Calu3 (cell line): Measurements from ENCODE around the gene SCUBE2. TPM values are rescaled to one million over a fixed set of nuclear protein-coding genes. Genes with fewer than 3 reads are reported as not detected.

Experiments
- BruUV-seq: library from RNA; stranded (reverse); fragments of 400-500 nt; replicated peaks from 2 replicates; lab custom pipeline; 2021; lab: Mats Ljungman, UMichigan
- CTCF ChIA-PET: fragments of 300-600 bp; sonication (Branson Sonifier 250); formaldehyde crosslinking; loops from one replicate; lab custom pipeline; 2022; ENCODE audit warnings: antibody characterized with exemption; lab: Charles Lee
- DNase-seq: peaks from one replicate; pipeline ENCODE4 v3.0.0; 2022
- H3K27ac Mint-ChIP-seq: one replicate; pipeline ENCODE4 v1.8.0; 2022; ENCODE audit warnings: mixed read lengths; ENCODE audit not compliant: unreplicated experiment
- H3K27me3 Mint-ChIP-seq: one replicate; pipeline ENCODE4 v1.8.0; 2022; ENCODE audit warnings: mixed read lengths; ENCODE audit not compliant: unreplicated experiment
- H3K36me3 Mint-ChIP-seq: one replicate; pipeline ENCODE4 v1.8.0; 2022; ENCODE audit warnings: mild to moderate bottlenecking, moderate library complexity, mixed read lengths; ENCODE audit not compliant: insufficient read depth, unreplicated experiment
- H3K4me1 Mint-ChIP-seq: one replicate; pipeline ENCODE4 v1.8.0; 2022; ENCODE audit warnings: mild to moderate bottlenecking, low read depth, mixed read lengths; ENCODE audit not compliant: unreplicated experiment
- H3K4me3 Mint-ChIP-seq: one replicate; pipeline ENCODE4 v1.8.0; 2022; ENCODE audit warnings: mild to moderate bottlenecking, low read depth, moderate library complexity, mixed read lengths; ENCODE audit not compliant: unreplicated experiment
- H3K9me3 Mint-ChIP-seq: one replicate; pipeline ENCODE4 v1.8.0; 2022; ENCODE audit warnings: low read depth, mixed read lengths; ENCODE audit not compliant: unreplicated experiment
- intact Hi-C: fragments of 100-400 bp; cut with micrococcal nuclease; formaldehyde crosslinking; loops from one replicate; pipeline ENCODE4 v1.10.0; 2022; ENCODE audit not compliant: unreplicated experiment
- total RNA-seq: library from RNA; stranded (reverse); gene quantifications from 2 replicates; pipeline ENCODE4 v1.2.3, GENCODE V29; 2022
- TF ChIP-seq, protein P1 (sequence below): fragments of 200-600 bp; IDR thresholded peaks from one replicate; pipeline ENCODE4 v1.8.0; 2022; ENCODE audit warnings: antibody characterized with exemption; ENCODE audit not compliant: unreplicated experiment

Gene SCUBE2
- total RNA-seq, 1 experiment from 2014 or later, result not detected

GRCh38 chr11:9040410-9040809 is 51.0 kb downstream of the SCUBE2 start:
- intact Hi-C loops, result no loop called here
- Mint-ChIP-seq H3K36me3 (no peaks in the 10 kb centered on the region), H3K27me3 (peaks cover 14% of the 10 kb centered on the region), H3K4me1 (no peaks in the 10 kb centered on the region), H3K27ac (no peak overlapping the region), H3K4me3 (no peak overlapping the region), H3K9me3 (no peaks in the 10 kb centered on the region)
- TF ChIP-seq, protein P1, sequence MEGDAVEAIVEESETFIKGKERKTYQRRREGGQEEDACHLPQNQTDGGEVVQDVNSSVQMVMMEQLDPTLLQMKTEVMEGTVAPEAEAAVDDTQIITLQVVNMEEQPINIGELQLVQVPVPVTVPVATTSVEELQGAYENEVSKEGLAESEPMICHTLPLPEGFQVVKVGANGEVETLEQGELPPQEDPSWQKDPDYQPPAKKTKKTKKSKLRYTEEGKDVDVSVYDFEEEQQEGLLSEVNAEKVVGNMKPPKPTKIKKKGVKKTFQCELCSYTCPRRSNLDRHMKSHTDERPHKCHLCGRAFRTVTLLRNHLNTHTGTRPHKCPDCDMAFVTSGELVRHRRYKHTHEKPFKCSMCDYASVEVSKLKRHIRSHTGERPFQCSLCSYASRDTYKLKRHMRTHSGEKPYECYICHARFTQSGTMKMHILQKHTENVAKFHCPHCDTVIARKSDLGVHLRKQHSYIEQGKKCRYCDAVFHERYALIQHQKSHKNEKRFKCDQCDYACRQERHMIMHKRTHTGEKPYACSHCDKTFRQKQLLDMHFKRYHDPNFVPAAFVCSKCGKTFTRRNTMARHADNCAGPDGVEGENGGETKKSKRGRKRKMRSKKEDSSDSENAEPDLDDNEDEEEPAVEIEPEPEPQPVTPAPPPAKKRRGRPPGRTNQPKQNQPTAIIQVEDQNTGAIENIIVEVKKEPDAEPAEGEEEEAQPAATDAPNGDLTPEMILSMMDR, result no peak
- no peak for DNase-seq
- CTCF ChIA-PET, result no interaction called here
- no TSS peak for BruUV-seq

- TF ChIP-seq, protein P1, result no peak
- Mint-ChIP-seq H3K27ac (no peak overlapping the region), H3K4me3 (no peak overlapping the region), H3K27me3 (peaks cover 9% of the 10 kb centered on the region), H3K36me3 (no peaks in the 10 kb centered on the region), H3K4me1 (no peaks in the 10 kb centered on the region), H3K9me3 (no peaks in the 10 kb centered on the region)
- intact Hi-C loops, result no loop called here
- no TSS peak for BruUV-seq
- no peak for DNase-seq
- CTCF ChIA-PET, result interaction anchor here (0.5 to 1.2 kb wide), 2 partner anchors 25 to 859 kb away, joined by 5 read pairs; no protein-coding TSS in a partner anchor
Measured at GRCh38 chr11:9039863-9040262, 51.5 kb downstream of the SCUBE2 start.

- H3K4me1 Mint-ChIP-seq, result no peaks in the 10 kb centered on the region
- CTCF ChIA-PET, result interaction anchor here (0.5 to 1.2 kb wide), 3 partner anchors 24 to 860 kb away, joined by 4 to 5 read pairs (median 5); no protein-coding TSS in a partner anchor
- H3K27ac Mint-ChIP-seq, result no peak overlapping the region
- H3K4me3 Mint-ChIP-seq, result no peak overlapping the region
- H3K9me3 Mint-ChIP-seq, result no peaks in the 10 kb centered on the region
- intact Hi-C loops, result no loop called here
- DNase-seq, result peak; percentile 23
- TF ChIP-seq, protein P1, result no peak
- H3K36me3 Mint-ChIP-seq, result no peaks in the 10 kb centered on the region
- no TSS peak for BruUV-seq
- peaks cover 8% of the 10 kb centered on the region for H3K27me3 Mint-ChIP-seq
Measured at GRCh38 chr11:9039198-9039597, 52.2 kb downstream of the SCUBE2 start.

DNA sequence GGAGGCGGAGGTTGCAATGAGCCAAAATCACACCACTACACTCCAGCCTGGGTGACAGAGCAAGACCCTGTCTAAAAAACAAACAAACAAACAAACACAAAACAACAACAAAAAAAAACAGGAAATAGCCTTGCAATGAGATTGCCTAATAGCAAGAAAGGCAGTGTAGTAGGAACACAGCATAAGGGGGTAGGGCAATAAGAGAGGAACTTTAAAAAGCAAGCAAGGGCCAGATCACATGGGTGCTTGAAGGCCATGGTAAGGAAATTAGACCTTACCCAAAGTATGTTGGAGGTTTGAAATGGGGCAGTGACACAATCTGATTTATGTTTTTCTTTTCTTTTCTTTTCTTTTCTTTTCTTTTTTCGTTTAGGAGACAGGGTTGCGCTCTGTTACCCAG is 52.9 kb downstream of the SCUBE2 start:
- TF ChIP-seq, protein P1, result no peak
- DNase-seq, result no peak
- CTCF ChIA-PET, result interaction anchor here (1.2 kb wide), 1 partner anchor 99 kb away, joined by 4 read pairs; no protein-coding TSS in a partner anchor
- no TSS peak for BruUV-seq
- Mint-ChIP-seq H3K27me3 (peaks cover 12% of the 10 kb centered on the region), H3K36me3 (no peaks in the 10 kb centered on the region), H3K27ac (no peak overlapping the region), H3K4me3 (no peak overlapping the region), H3K4me1 (no peaks in the 10 kb centered on the region), H3K9me3 (no peaks in the 10 kb centered on the region)
- intact Hi-C loops, result no loop called here
